H1 (cell line): ENCODE results near the gene GABRD. TPM values are rescaled to one million over a fixed set of nuclear protein-coding genes. Genes with fewer than 3 reads are reported as not detected.

ENCODE experiments used
- CTCF ChIA-PET: fragments of 300-600 bp; sonication (Branson Sonifier 250); formaldehyde crosslinking; loops from one replicate; lab custom pipeline; 2021; ENCODE audit not compliant: partially characterized antibody; lab: Charles Lee
- POLR2A ChIA-PET: fragments of 300-600 bp; sonication (Branson Sonifier 250); formaldehyde crosslinking; loops from one replicate; lab custom pipeline; 2021; ENCODE audit warnings: inconsistent platforms; ENCODE audit not compliant: partially characterized antibody; lab: Charles Lee
- DNase-seq, 2 experiments: peaks; one replicate each; pipeline versions ENCODE4 v3.0.0 to v3.0.0-alpha.2; 2010 to 2022; ENCODE audit warnings: low spot score in 2 of 2, low read depth in 1 of 2, mixed read lengths in 1 of 2
- FAIRE-seq: peaks from 2 replicates; lab custom pipeline; 2011; peaks lifted over from hg19 to GRCh38; lab: Jason Lieb, UNC
- H2AFZ ChIP-seq: 2 replicates; pipeline ENCODE4 v1.8.1; 2012; ENCODE audit warnings: low read length, inconsistent platforms
- H2AK5ac ChIP-seq: 2 replicates; pipeline ENCODE4 v1.6.1; 2013; ENCODE audit warnings: low read depth, low read length
- H2BK120ac ChIP-seq: replicated peaks from 2 replicates; pipeline ENCODE3; 2013; ENCODE audit warnings: low read depth, low read length, inconsistent platforms
- H2BK12ac ChIP-seq: 2 replicates; pipeline ENCODE4 v1.6.1; 2013; ENCODE audit warnings: low read depth, low read length
- H2BK15ac ChIP-seq: 2 replicates; pipeline ENCODE4 v1.6.1; 2013; ENCODE audit warnings: low read length
- H2BK20ac ChIP-seq: 2 replicates; pipeline ENCODE4 v1.6.1; 2013; ENCODE audit warnings: low read length
- H2BK5ac ChIP-seq: 2 replicates; pipeline ENCODE4 v1.6.1; 2013; ENCODE audit warnings: low read depth, low read length
- H3K14ac ChIP-seq: 2 replicates; pipeline ENCODE4 v1.6.1; 2013; ENCODE audit warnings: inconsistent platforms; ENCODE audit not compliant: insufficient read length
- H3K18ac ChIP-seq: 2 replicates; pipeline ENCODE4 v1.6.1; 2013; ENCODE audit warnings: low read length; ENCODE audit errors: extremely low read depth
- H3K23ac ChIP-seq: 2 replicates; pipeline ENCODE4 v1.6.1; 2013; ENCODE audit warnings: inconsistent platforms; ENCODE audit not compliant: insufficient read length
- H3K23me2 ChIP-seq: 2 replicates; pipeline ENCODE4 v1.6.1; 2013; ENCODE audit warnings: low read depth, low read length
- H3K27ac ChIP-seq: 2 replicates; pipeline ENCODE4 v1.6.1; 2011; ENCODE audit warnings: low read depth, low read length, inconsistent platforms
- H3K27me3 ChIP-seq, 4 experiments: replicated peaks in 1 of 4; 1 replicate in 1 of 4; 2 replicates in 3 of 4; pipeline versions ENCODE4 v1.6.1 to v1.8.1; 2011 to 2013; ENCODE audit warnings: low read length in 3 of 4, mild to moderate bottlenecking in 3 of 4, inconsistent platforms in 2 of 4, mixed read lengths in 2 of 4, moderate library complexity in 1 of 4; ENCODE audit not compliant: control insufficient read depth in 3 of 4, insufficient read depth in 3 of 4; ENCODE audit errors: extremely low read depth in 1 of 4
- H3K36me3 ChIP-seq, 4 experiments: 2 replicates each; pipeline versions ENCODE4 v1.6.1 to v1.8.1; 2011 to 2013; ENCODE audit warnings: mild to moderate bottlenecking in 4 of 4, low read length in 3 of 4, moderate library complexity in 2 of 4, control low read depth in 1 of 4, inconsistent platforms in 1 of 4; ENCODE audit not compliant: insufficient read depth in 4 of 4, control insufficient read depth in 2 of 4
- H3K4ac ChIP-seq: replicated peaks from 2 replicates; pipeline ENCODE3; 2013; ENCODE audit warnings: low read length, low read depth, mixed read lengths, inconsistent platforms; ENCODE audit not compliant: insufficient read length
- H3K4me1 ChIP-seq, 4 experiments: replicated peaks in 1 of 4; 1 replicate in 1 of 4; 2 replicates in 3 of 4; pipeline versions ENCODE4 v1.6.1 to v1.8.1; 2011 to 2013; ENCODE audit warnings: low read length in 3 of 4, inconsistent platforms in 2 of 4, mixed read lengths in 1 of 4; ENCODE audit not compliant: insufficient read depth in 4 of 4, control insufficient read depth in 3 of 4
- H3K4me2 ChIP-seq, 2 experiments: 2 replicates each; pipeline versions ENCODE4 v1.6.1 to v1.8.1; 2011 to 2013; ENCODE audit warnings: low read depth in 2 of 2, low read length in 2 of 2, control low read depth in 1 of 2, inconsistent platforms in 1 of 2, mild to moderate bottlenecking in 1 of 2; ENCODE audit not compliant: insufficient read depth in 1 of 2
- H3K4me3 ChIP-seq, 4 experiments: fragments of 200-600, 300-600 bp in 1 of 4; sonication (generic), shearing (Covaris generic), sonication (Bioruptor Twin) in 1 of 4; 2 replicates each; pipeline versions ENCODE4 v1.5.1 to v1.8.1; 2011 to 2016; ENCODE audit warnings: low read length in 4 of 4, low read depth in 3 of 4, control low read depth in 2 of 4, inconsistent platforms in 2 of 4, mild to moderate bottlenecking in 2 of 4, mixed read lengths in 1 of 4, moderate library complexity in 1 of 4; ENCODE audit not compliant: insufficient read depth in 2 of 4; ENCODE audit errors: extremely low read depth in 1 of 4
- H3K56ac ChIP-seq: replicated peaks from 2 replicates; pipeline ENCODE3; 2013; ENCODE audit warnings: low read depth, mild to moderate bottlenecking, mixed read lengths, low read length, inconsistent platforms; ENCODE audit not compliant: insufficient read length
- H3K79me1 ChIP-seq: 2 replicates; pipeline ENCODE4 v1.6.1; 2013; ENCODE audit warnings: low read depth, low read length, control low read depth
- H3K79me2 ChIP-seq, 2 experiments: 2 replicates each; pipeline versions ENCODE4 v1.6.1 to v1.8.1; 2012 to 2013; ENCODE audit warnings: low read length in 2 of 2, mild to moderate bottlenecking in 2 of 2, inconsistent platforms in 1 of 2; ENCODE audit not compliant: insufficient read depth in 2 of 2, control insufficient read depth in 1 of 2
- H3K9ac ChIP-seq, 4 experiments: replicated peaks in 1 of 4; 1 replicate in 1 of 4; 2 replicates in 3 of 4; pipeline versions ENCODE4 v1.6.1 to v1.8.1; 2011 to 2013; ENCODE audit warnings: low read depth in 3 of 4, low read length in 3 of 4, control low read depth in 2 of 4, mild to moderate bottlenecking in 2 of 4, moderate library complexity in 2 of 4, inconsistent platforms in 1 of 4; ENCODE audit errors: extremely low read depth in 1 of 4
- H3K9me3 ChIP-seq, 2 experiments: 2 replicates each; pipeline versions ENCODE4 v1.6.1 to v1.8.1; 2012 to 2013; ENCODE audit warnings: mild to moderate bottlenecking in 2 of 2, moderate library complexity in 2 of 2, control low read depth in 1 of 2, inconsistent platforms in 1 of 2, low read depth in 1 of 2, low read length in 1 of 2, mixed read lengths in 1 of 2; ENCODE audit not compliant: insufficient read depth in 2 of 2
- H4K20me1 ChIP-seq, 2 experiments: replicated peaks in 1 of 2; 2 replicates each; pipeline versions ENCODE3 to v1.8.1; 2011 to 2013; ENCODE audit warnings: inconsistent platforms in 2 of 2, low read length in 2 of 2, mild to moderate bottlenecking in 1 of 2; ENCODE audit not compliant: insufficient read depth in 2 of 2, control insufficient read depth in 1 of 2
- H4K5ac ChIP-seq: 2 replicates; pipeline ENCODE4 v1.6.1; 2013; ENCODE audit warnings: low read length, low read depth, mixed read lengths, inconsistent platforms; ENCODE audit not compliant: insufficient read length
- H4K8ac ChIP-seq: 2 replicates; pipeline ENCODE4 v1.8.0; 2013; ENCODE audit warnings: mild to moderate bottlenecking, moderate library complexity, low read length, inconsistent platforms; ENCODE audit not compliant: insufficient read depth; ENCODE audit errors: extremely low read depth
- H4K91ac ChIP-seq: replicated peaks from 2 replicates; pipeline ENCODE3; 2013; ENCODE audit warnings: low read length, mixed read lengths, inconsistent platforms; ENCODE audit not compliant: insufficient read length
- BCL11A ChIP-seq, 2 experiments: IDR thresholded peaks; one replicate each; pipeline ENCODE4 v1.6.1; 2011; ENCODE audit warnings: low read depth in 2 of 2, low read length in 2 of 2, mild to moderate bottlenecking in 2 of 2
- CBX5 ChIP-seq: fragments of 300-800, 300-1000 bp; sonication (generic); IDR thresholded peaks from 2 replicates; pipeline ENCODE4 v1.7.1; 2016; ENCODE audit warnings: antibody characterized with exemption, low read length, low read depth
- EGR1 ChIP-seq: IDR thresholded peaks from 2 replicates; pipeline ENCODE4 v1.6.1; 2011; ENCODE audit warnings: low read depth, low read length, borderline replicate concordance
- FOSL1 ChIP-seq: IDR thresholded peaks from 2 replicates; pipeline ENCODE4 v1.6.1; 2011; ENCODE audit warnings: mild to moderate bottlenecking, low read depth, low read length, moderate library complexity; ENCODE audit not compliant: insufficient read depth
- JUN ChIP-seq: IDR thresholded peaks from 2 replicates; pipeline ENCODE4 v1.6.1; 2011; ENCODE audit warnings: low read depth, mild to moderate bottlenecking, improper control_type of control experiment, low read length
- KDM1A ChIP-seq: fragments of 200-600, 300-600 bp; sonication (generic); IDR thresholded peaks from 2 replicates; pipeline ENCODE4 v1.7.1; 2016; ENCODE audit warnings: mild to moderate bottlenecking, low read length, borderline replicate concordance
- PHF8 ChIP-seq: fragments of 200-600 bp; sonication (generic); conservative IDR thresholded peaks from 2 replicates; pipeline ENCODE4 v1.7.1; 2012; ENCODE audit warnings: low read depth, mild to moderate bottlenecking, inconsistent platforms, low read length, moderate library complexity
- SIN3A ChIP-seq, 2 experiments: IDR thresholded peaks in 1 of 2; conservative IDR thresholded peaks in 1 of 2; 2 replicates each; pipeline ENCODE4 v1.6.1; 2011 to 2012; ENCODE audit warnings: low read length in 2 of 2, improper control_type of control experiment in 1 of 2, low read depth in 1 of 2, mild to moderate bottlenecking in 1 of 2
- TCF12 ChIP-seq: IDR thresholded peaks from 2 replicates; pipeline ENCODE4 v1.6.1; 2011; ENCODE audit warnings: low read depth, mild to moderate bottlenecking, low read length
- WGBS, 2 experiments: shearing (Covaris generic) in 1 of 2; methylation state at CpG; one replicate each; pipeline versions ENCODE4 v1.1.6 to v1.1.7; 2013 to 2015; ENCODE audit warnings: low lambda C conversion rate in 2 of 2, mixed read lengths in 2 of 2, inconsistent platforms in 1 of 2, low coverage in 1 of 2, missing lambda C conversion rate in 1 of 2; ENCODE audit not compliant: insufficient replicate concordance in 2 of 2, insufficient coverage in 1 of 2, insufficient read length in 1 of 2; ENCODE audit errors: extremely low coverage in 1 of 2, missing lambda C conversion rate in 1 of 2; 5-methylcytosine and 5-hydroxymethylcytosine counted together
- polyA plus RNA-seq, 7 experiments: library from polyadenylated mRNA; depleted of rRNA in 3 of 7; stranded (reverse) in 5 of 7; unstranded in 2 of 7; fragments of >200 nt in 5 of 7; fragments of 200-250 nt in 2 of 7; gene quantifications; 1 replicate in 5 of 7; 2 replicates in 1 of 7; 4 replicates in 1 of 7; pipeline versions ENCODE4 v1.2.1 to v1.2.3, GENCODE V29; 2011 to 2013; ENCODE audit warnings: missing spikeins in 2 of 7, mixed read lengths in 2 of 7
- total RNA-seq: library from RNA; stranded (reverse); fragmentation: NEBNext Ultra II Directional; extraction: Animal tissue kit (Norgen Biotek cat#: 25700); gene quantifications from 2 replicates; pipeline ENCODE4 v1.2.1, GENCODE V29; 2021
- TF ChIP-seq, protein P1 (sequence below): IDR thresholded peaks from 2 replicates; pipeline ENCODE4 v1.6.1; 2012; ENCODE audit warnings: inconsistent platforms

GABRD gene
- total and polyA plus RNA-seq, 2 of the 8 experiments (the other 6 are each of a cell fraction or from before 2014, with no cell fraction given), result 1.8 to 3.0 TPM

DNA sequence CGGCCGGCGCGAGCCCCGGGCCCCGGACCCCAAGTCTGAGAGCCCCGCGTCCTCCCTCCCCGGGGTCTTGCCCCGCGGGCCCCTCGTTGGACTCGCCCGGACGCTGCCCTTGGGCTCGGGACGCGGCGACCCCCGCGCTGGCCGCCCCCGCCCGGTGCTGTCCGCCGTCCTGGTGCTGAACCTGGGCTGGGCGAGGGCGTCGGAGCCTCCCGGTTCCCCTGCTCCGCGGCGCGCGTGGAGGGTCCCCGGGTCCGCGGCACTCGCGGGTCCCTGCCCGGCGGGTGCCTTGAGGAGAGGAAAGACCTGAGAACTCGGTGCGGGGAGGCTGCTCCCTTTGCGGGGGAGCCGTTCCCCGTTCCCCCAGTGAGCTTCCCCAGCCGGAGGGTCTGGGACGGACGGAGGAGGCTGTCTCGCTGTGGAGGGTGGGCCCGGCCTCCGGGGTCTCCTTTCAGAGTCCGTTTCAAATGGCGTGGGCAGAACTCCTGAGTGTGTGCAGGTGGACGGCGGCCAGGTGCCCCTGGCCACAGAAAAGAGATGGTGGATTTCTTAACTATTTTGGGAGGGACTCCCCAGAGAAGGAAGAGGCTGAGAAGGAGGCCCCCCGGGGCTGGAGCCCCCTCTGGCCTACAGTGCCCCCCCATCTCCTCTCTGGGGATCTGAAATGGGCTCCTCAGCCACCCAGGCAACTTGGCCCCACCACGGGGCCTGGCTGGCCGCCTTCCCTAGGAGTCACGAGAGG is 595 bp downstream of the GABRD start:
- Histone ChIP-seq H3K4me1 (peaks cover 0 to 10% (median 3%) of the 10 kb centered on the region in 4 experiments; a peak in 5 of 7 replicates), H3K14ac (no peak overlapping the region), H3K23ac (no peak overlapping the region), H4K5ac (no peak overlapping the region), H3K9ac (no peak overlapping the region)
- peak in 1 of 2 experiments; percentile 82 for DNase-seq
- TF ChIP-seq CBX5 (no peak), PHF8 (0 out of 2 replicates have a peak, but pooled peaks have one; percentile 9), JUN (no peak), FOSL1 (no peak), KDM1A (no peak), EGR1 (peak; percentile 98), SIN3A (conservative IDR thresholded peaks at IDR 0.05 in 1 of 2, IDR thresholded peaks at IDR 0.05 in 1 of 2; ENCODE audit: low read depth in 1 of 2, low read length in 2 of 2) (peak; percentile 85 to 91; a peak in 3 of 4 replicates), TCF12 (no peak), BCL11A (IDR thresholded peaks at IDR 0.05; ENCODE audit: low read depth in 2 of 2, low read length in 2 of 2) (no peak)
- TF ChIP-seq, protein P1, sequence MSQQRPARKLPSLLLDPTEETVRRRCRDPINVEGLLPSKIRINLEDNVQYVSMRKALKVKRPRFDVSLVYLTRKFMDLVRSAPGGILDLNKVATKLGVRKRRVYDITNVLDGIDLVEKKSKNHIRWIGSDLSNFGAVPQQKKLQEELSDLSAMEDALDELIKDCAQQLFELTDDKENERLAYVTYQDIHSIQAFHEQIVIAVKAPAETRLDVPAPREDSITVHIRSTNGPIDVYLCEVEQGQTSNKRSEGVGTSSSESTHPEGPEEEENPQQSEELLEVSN, result no peak
- TF ChIP-seq, all 59 proteins: peak for 3
- no peak overlapping the region for H4K91ac ChIP-seq
- no peak overlapping the region for H2BK5ac ChIP-seq
- H3K23me2 ChIP-seq, result peaks cover 7% of the 10 kb centered on the region; the same call in 1 of the 2 replicates
- H3K4me2 ChIP-seq, result peak overlapping the region; percentile 46 to 74
- H2AK5ac ChIP-seq, result no peak overlapping the region
- no peaks in the 10 kb centered on the region for H3K79me2 ChIP-seq
- no peak overlapping the region for H3K18ac ChIP-seq
- no peak overlapping the region for H2BK20ac ChIP-seq
- H3K27ac ChIP-seq, result no peak overlapping the region
- H4K8ac ChIP-seq, result no peak overlapping the region
- no peaks in the 10 kb centered on the region for H3K9me3 ChIP-seq
- no peak overlapping the region for H2AFZ ChIP-seq
- H3K56ac ChIP-seq, result no peak overlapping the region
- FAIRE-seq, result no peak
- H2BK12ac ChIP-seq, result no peak overlapping the region
- H4K20me1 ChIP-seq, result peaks cover 0 to 4% of the 10 kb centered on the region in 2 experiments
- H3K27me3 ChIP-seq, result peaks cover 3 to 19% (median 14%) of the 10 kb centered on the region in 4 experiments
- H3K4me3 ChIP-seq, result peak overlapping the region in 3 of 4 experiments; percentile 10 to 57 (median 24); a peak in 5 of 8 replicates
- H3K36me3 ChIP-seq, result no peaks in the 10 kb centered on the region
- ChIA-PET CTCF (interaction anchor here (0.9 to 8.0 kb wide), 5 partner anchors 21 to 59 kb away, joined by 3 to 66 read pairs (median 9); no protein-coding TSS in a partner anchor), POLR2A (interaction anchor here (0.7 to 3.7 kb wide), 3 partner anchors 10 to 59 kb away, joined by 3 to 11 read pairs (median 4); no protein-coding TSS in a partner anchor)
- no peaks in the 10 kb centered on the region for H3K79me1 ChIP-seq
- no peak overlapping the region for H2BK15ac ChIP-seq
- no peak overlapping the region for H3K4ac ChIP-seq
- H2BK120ac ChIP-seq, result no peak overlapping the region
- WGBS, 2 experiments, result 21% methylated on average over 39 of the region's 61 CpGs; no CpG with 5 or more reads in 1 of the 2 experiments
